ENCODE data around the gene ATP2B3.

GRCh38 chrX:153573984-153574383 lies 56.5 kb downstream of the ATP2B3 start:
- TF ChIP-seq EZH2 (IDR thresholded peaks at IDR 0.05; ENCODE audit: low read length) (no peak), CTCF (optimal IDR thresholded peaks at IDR 0.05 in 1 of 3, IDR thresholded peaks at IDR 0.05 in 1 of 3, conservative IDR thresholded peaks at IDR 0.05 in 1 of 3; ENCODE audit: extremely low read depth in 1 of 3, insufficient read depth in 2 of 3, low read length in 3 of 3) (no peak)

Data from keratinocyte (primary cell).